IMR-90 (cell line): ENCODE measurements around the gene RAP1GAP2. TPM values are rescaled to one million over a fixed set of nuclear protein-coding genes. Genes with fewer than 3 reads are reported as not detected.

Experiments used
- ATAC-seq: fragments of 200-7000 bp; cut with Tn5 transposase; 2 replicates; pipeline ENCODE4 v1.9.1; 2020; ENCODE audit warnings: low read depth, mild to moderate bottlenecking, moderate library complexity
- BruUV-seq: library from RNA; stranded (reverse); fragments of 400-500 nt; replicated peaks from 2 replicates; lab custom pipeline; 2021; lab: Mats Ljungman, UMichigan
- CTCF ChIA-PET: fragments of 300-600 bp; formaldehyde crosslinking; extraction: SDS; loops from one replicate; lab custom pipeline; 2021; ENCODE audit warnings: antibody characterized with exemption; lab: Yijun Ruan, JAX
- POLR2A ChIA-PET: fragments of 300-600 bp; sonication (Branson Sonifier 250); formaldehyde crosslinking; loops from one replicate; lab custom pipeline; 2022; ENCODE audit warnings: antibody characterized with exemption; ENCODE audit not compliant: unreplicated experiment; lab: Charles Lee
- DNase-seq: peaks from one replicate; pipeline ENCODE4 v3.0.0; 2013
- H2AFZ ChIP-seq: replicated peaks from 2 replicates; pipeline ENCODE3; 2013; ENCODE audit warnings: low read length, mild to moderate bottlenecking; ENCODE audit not compliant: poor library complexity
- H2AK5ac ChIP-seq: 2 replicates; pipeline ENCODE4 v1.6.1; 2013; ENCODE audit warnings: low read depth, low read length, inconsistent platforms
- H2AK9ac ChIP-seq: replicated peaks from 2 replicates; pipeline ENCODE3; 2013; ENCODE audit warnings: mild to moderate bottlenecking, low read depth, low read length, moderate library complexity; ENCODE audit not compliant: poor library complexity
- H2BK120ac ChIP-seq: 2 replicates; pipeline ENCODE4 v1.6.1; 2013; ENCODE audit warnings: low read depth, low read length, inconsistent platforms
- H2BK15ac ChIP-seq: 3 replicates; pipeline ENCODE4 v1.6.1; 2013; ENCODE audit warnings: low read depth, low read length, inconsistent platforms
- H2BK20ac ChIP-seq: 2 replicates; pipeline ENCODE4 v1.6.1; 2013; ENCODE audit warnings: low read depth, mild to moderate bottlenecking, inconsistent platforms, low read length, moderate library complexity
- H2BK5ac ChIP-seq: 2 replicates; pipeline ENCODE4 v1.6.1; 2013; ENCODE audit warnings: mild to moderate bottlenecking, low read depth, low read length, inconsistent platforms; ENCODE audit not compliant: poor library complexity, severe bottlenecking
- H3K14ac ChIP-seq: replicated peaks from 2 replicates; pipeline ENCODE4 v1.6.1; 2013; ENCODE audit warnings: low read depth, low read length, inconsistent platforms
- H3K18ac ChIP-seq: 2 replicates; pipeline ENCODE4 v1.6.1; 2013; ENCODE audit warnings: low read depth, low read length, control low read depth
- H3K23ac ChIP-seq: 2 replicates; pipeline ENCODE4 v1.6.1; 2013; ENCODE audit warnings: low read depth, low read length, inconsistent platforms
- H3K27ac ChIP-seq: 2 replicates; pipeline ENCODE4 v1.5.1; 2013; ENCODE audit warnings: mild to moderate bottlenecking, control low read depth, low read length; ENCODE audit not compliant: insufficient read depth
- H3K27me3 ChIP-seq: 2 replicates; pipeline ENCODE4 v1.6.1; 2013; ENCODE audit warnings: low read length; ENCODE audit not compliant: control insufficient read depth, insufficient read depth
- H3K36me3 ChIP-seq: 2 replicates; pipeline ENCODE4 v1.6.1; 2013; ENCODE audit warnings: low read length, mixed read lengths; ENCODE audit not compliant: control insufficient read depth, insufficient read depth
- H3K4ac ChIP-seq: 2 replicates; pipeline ENCODE4 v1.6.1; 2013; ENCODE audit warnings: low read depth, low read length, inconsistent platforms
- H3K4me1 ChIP-seq: 2 replicates; pipeline ENCODE4 v1.6.1; 2013; ENCODE audit warnings: low read length, mixed read lengths; ENCODE audit not compliant: control insufficient read depth, insufficient read depth
- H3K4me2 ChIP-seq: 2 replicates; pipeline ENCODE4 v1.6.1; 2013; ENCODE audit warnings: low read depth, mild to moderate bottlenecking, control low read depth, low read length, moderate library complexity
- H3K4me3 ChIP-seq: 2 replicates; pipeline ENCODE4 v1.5.1; 2013; ENCODE audit warnings: low read depth, mild to moderate bottlenecking, control low read depth, low read length, moderate library complexity; ENCODE audit not compliant: insufficient read depth
- H3K56ac ChIP-seq: 2 replicates; pipeline ENCODE4 v1.6.1; 2013; ENCODE audit warnings: low read length, inconsistent platforms; ENCODE audit not compliant: insufficient read depth; ENCODE audit errors: extremely low read depth
- H3K79me1 ChIP-seq, 2 experiments: 2 replicates each; pipeline ENCODE4 v1.6.1; 2013; ENCODE audit warnings: low read length in 2 of 2, inconsistent platforms in 1 of 2, low read depth in 1 of 2
- H3K9ac ChIP-seq: 2 replicates; pipeline ENCODE4 v1.6.1; 2013; ENCODE audit warnings: low read depth, low read length, control low read depth
- H3K9me1 ChIP-seq: 2 replicates; pipeline ENCODE4 v1.6.1; 2013; ENCODE audit warnings: low read length, inconsistent platforms; ENCODE audit not compliant: insufficient read depth
- H3K9me3 ChIP-seq: 2 replicates; pipeline ENCODE4 v1.6.1; 2013; ENCODE audit warnings: low read length; ENCODE audit not compliant: control insufficient read depth, insufficient read depth
- H4K20me1 ChIP-seq: 2 replicates; pipeline ENCODE4 v1.6.1; 2013; ENCODE audit warnings: low read length, inconsistent platforms; ENCODE audit not compliant: insufficient read depth
- H4K5ac ChIP-seq: 2 replicates; pipeline ENCODE4 v1.6.1; 2013; ENCODE audit warnings: mild to moderate bottlenecking, low read depth, low read length, control low read depth
- H4K8ac ChIP-seq, 2 experiments: 2 replicates each; pipeline ENCODE4 v1.6.1; 2013; ENCODE audit warnings: low read depth in 2 of 2, low read length in 2 of 2, control low read depth in 1 of 2, inconsistent platforms in 1 of 2
- H4K91ac ChIP-seq: 2 replicates; pipeline ENCODE4 v1.6.1; 2013; ENCODE audit warnings: low read depth, low read length, inconsistent platforms; ENCODE audit not compliant: insufficient read depth
- BHLHE40 ChIP-seq: fragments of 150-350 bp; IDR thresholded peaks from 2 replicates; pipeline ENCODE4 v1.6.1; 2016; ENCODE audit warnings: mild to moderate bottlenecking, low read depth, low read length
- CEBPB ChIP-seq: IDR thresholded peaks from 2 replicates; pipeline ENCODE4 v1.6.1; 2012; ENCODE audit warnings: low read depth, low read length, improper control_type of control experiment
- CHD1 ChIP-seq: IDR thresholded peaks from 2 replicates; pipeline ENCODE4 v1.6.1; 2012; ENCODE audit warnings: low read depth, low read length, improper control_type of control experiment
- CTCF ChIP-seq: conservative IDR thresholded peaks from 2 replicates; pipeline ENCODE4 v1.5.1; 2012; ENCODE audit warnings: mild to moderate bottlenecking, low read depth, low read length, improper control_type of control experiment
- FOS ChIP-seq: fragments of 150-350 bp; IDR thresholded peaks from 2 replicates; pipeline ENCODE4 v1.6.1; 2016; ENCODE audit warnings: low read depth, low read length
- MAZ ChIP-seq: IDR thresholded peaks from 2 replicates; pipeline ENCODE4 v1.6.1; 2012; ENCODE audit warnings: low read depth, mild to moderate bottlenecking, low read length, improper control_type of control experiment, moderate library complexity, borderline replicate concordance
- MXI1 ChIP-seq: IDR thresholded peaks from 2 replicates; pipeline ENCODE4 v1.6.1; 2012; ENCODE audit warnings: low read depth, mild to moderate bottlenecking, low read length, moderate library complexity, borderline replicate concordance
- NFE2L2 ChIP-seq: fragments of 150-350 bp; IDR thresholded peaks from 2 replicates; pipeline ENCODE4 v1.6.1; 2016; ENCODE audit warnings: low read depth, mild to moderate bottlenecking, low read length
- POLR2A ChIP-seq: IDR thresholded peaks from 2 replicates; pipeline ENCODE4 v1.6.1; 2012; ENCODE audit warnings: mild to moderate bottlenecking, low read depth, low read length
- RAD21 ChIP-seq: IDR thresholded peaks from 2 replicates; pipeline ENCODE4 v1.6.1; 2012; ENCODE audit warnings: low read length, improper control_type of control experiment
- RCOR1 ChIP-seq: IDR thresholded peaks from 2 replicates; pipeline ENCODE4 v1.6.1; 2012; ENCODE audit warnings: mild to moderate bottlenecking, low read length, improper control_type of control experiment; ENCODE audit not compliant: insufficient replicate concordance
- RFX5 ChIP-seq: IDR thresholded peaks from 2 replicates; pipeline ENCODE4 v1.8.0; 2012; ENCODE audit warnings: low read depth, mild to moderate bottlenecking, low read length, moderate library complexity
- SMC3 ChIP-seq: fragments of 150-350 bp; IDR thresholded peaks from 2 replicates; pipeline ENCODE4 v1.6.1; 2016; ENCODE audit warnings: low read depth, mild to moderate bottlenecking, antibody characterized with exemption, low read length, moderate library complexity
- USF2 ChIP-seq: fragments of 150-350 bp; IDR thresholded peaks from 2 replicates; pipeline ENCODE4 v1.6.1; 2017; ENCODE audit warnings: mild to moderate bottlenecking, antibody characterized with exemption, low read length, low read depth
- WGBS, 2 experiments: methylation state at CpG; one replicate each; pipeline versions ENCODE4 v1.1.5 to v1.1.7; 2013; ENCODE audit warnings: missing lambda C conversion rate in 2 of 2; ENCODE audit not compliant: insufficient read length in 1 of 2; ENCODE audit errors: extremely low coverage in 2 of 2; 5-methylcytosine and 5-hydroxymethylcytosine counted together
- dilution Hi-C: fragments of 300-500 bp; cut with HindIII; formaldehyde crosslinking; loops from one replicate; pipeline ENCODE4 v1.14.3; 2018; ENCODE audit warnings: low sequenced_read_pairs; ENCODE audit not compliant: unreplicated experiment
- in situ Hi-C: fragments of 300-500 bp; cut with MboI; formaldehyde crosslinking; loops from 3 replicates; pipeline ENCODE4 v1.14.3; 2019; ENCODE audit warnings: low sequenced_read_pairs, inconsistent platforms, mixed read lengths
- intact Hi-C: fragments of 100-400 bp; cut with micrococcal nuclease; formaldehyde crosslinking; loops from 2 replicates; pipeline ENCODE4 v1.10.0; 2022
- polyA plus RNA-seq, 3 experiments: library from polyadenylated mRNA; depleted of rRNA; stranded (reverse); fragments of >200 nt; gene quantifications; 2 replicates each; pipeline ENCODE4 v1.2.3, GENCODE V29; 2012; ENCODE audit warnings: low replicate concordance in 1 of 3
- total RNA-seq: library from RNA; depleted of rRNA; stranded (reverse); fragments of >200 nt; gene quantifications from 2 replicates; pipeline ENCODE4 v1.2.3, GENCODE V29; 2012
- TF ChIP-seq, protein P1 (sequence below): fragments of 150-350 bp; IDR thresholded peaks from 2 replicates; pipeline ENCODE4 v1.6.1; 2016; ENCODE audit warnings: low read depth, mild to moderate bottlenecking, low read length, moderate library complexity, borderline replicate concordance

Gene RAP1GAP2
- total and polyA plus RNA-seq, 2 of the 4 experiments (the other 2 are of a cell fraction), result 5.7 to 7.5 TPM

GRCh38 chr17:3005696-3006095 is 209.5 kb downstream of the RAP1GAP2 start:
- dilution Hi-C loops, result no loop called here
- H4K20me1 ChIP-seq, result no peaks in the 10 kb centered on the region
- H3K36me3 ChIP-seq, result no peaks in the 10 kb centered on the region
- no peak overlapping the region for H2BK5ac ChIP-seq
- H3K79me1 ChIP-seq, result peaks cover 4 to 12% of the 10 kb centered on the region in 2 experiments; a peak in 2 of 4 replicates
- H3K23ac ChIP-seq, result no peak overlapping the region
- ChIA-PET POLR2A (no interaction called here), CTCF (no interaction called here)
- H2AFZ ChIP-seq, result no peak overlapping the region
- H3K18ac ChIP-seq, result no peak overlapping the region
- no peak overlapping the region for H4K91ac ChIP-seq
- H3K56ac ChIP-seq, result no peak overlapping the region
- ATAC-seq, result no peak
- H2BK15ac ChIP-seq, result no peak overlapping the region
- H4K8ac ChIP-seq, result no peak overlapping the region
- H3K4ac ChIP-seq, result no peak overlapping the region
- 100% methylated on average over 6 of the region's 12 CpGs; no CpG with 5 or more reads in 1 of the 2 experiments for WGBS, 2 experiments
- peaks cover 14% of the 10 kb centered on the region for H3K9me1 ChIP-seq
- intact Hi-C loops, result loop anchor here (2.0 kb wide), 1 partner anchor 45 kb away; no protein-coding TSS in a partner anchor
- H3K9me3 ChIP-seq, result no peaks in the 10 kb centered on the region
- no peak overlapping the region for H2BK120ac ChIP-seq
- in situ Hi-C loops, result no loop called here
- H3K4me3 ChIP-seq, result no peak overlapping the region
- no peaks in the 10 kb centered on the region for H3K27me3 ChIP-seq
- H3K9ac ChIP-seq, result no peak overlapping the region
- no peak for DNase-seq
- no TSS peak for BruUV-seq
- TF ChIP-seq CTCF (no peak), SMC3 (no peak), USF2 (no peak), CHD1 (no peak), BHLHE40 (no peak), RAD21 (no peak), POLR2A (no peak), CEBPB (no peak), MXI1 (no peak), NFE2L2 (no peak), MAZ (no peak), RFX5 (no peak), FOS (no peak), RCOR1 (no peak)
- TF ChIP-seq, protein P1, sequence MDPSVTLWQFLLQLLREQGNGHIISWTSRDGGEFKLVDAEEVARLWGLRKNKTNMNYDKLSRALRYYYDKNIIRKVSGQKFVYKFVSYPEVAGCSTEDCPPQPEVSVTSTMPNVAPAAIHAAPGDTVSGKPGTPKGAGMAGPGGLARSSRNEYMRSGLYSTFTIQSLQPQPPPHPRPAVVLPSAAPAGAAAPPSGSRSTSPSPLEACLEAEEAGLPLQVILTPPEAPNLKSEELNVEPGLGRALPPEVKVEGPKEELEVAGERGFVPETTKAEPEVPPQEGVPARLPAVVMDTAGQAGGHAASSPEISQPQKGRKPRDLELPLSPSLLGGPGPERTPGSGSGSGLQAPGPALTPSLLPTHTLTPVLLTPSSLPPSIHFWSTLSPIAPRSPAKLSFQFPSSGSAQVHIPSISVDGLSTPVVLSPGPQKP, result no peak
- no peak overlapping the region for H2AK9ac ChIP-seq
- H3K4me1 ChIP-seq, result peaks cover 15% of the 10 kb centered on the region
- no peak overlapping the region for H3K4me2 ChIP-seq
- H4K5ac ChIP-seq, result no peak overlapping the region
- no peak overlapping the region for H3K27ac ChIP-seq
- no peak overlapping the region for H2BK20ac ChIP-seq
- no peak overlapping the region for H3K14ac ChIP-seq
- H2AK5ac ChIP-seq, result no peak overlapping the region
